Kidney epithelial cell (primary cell): ENCODE data around the gene PAFAH2. TPM values are rescaled to one million over a fixed set of nuclear protein-coding genes. Genes with fewer than 3 reads are reported as not detected.
"Not testable (repeated sequence)": the region's sequence is repeated elsewhere in the genome, so short reads cannot be mapped to it uniquely, and the experiment has no call there.

ENCODE experiments used
- DNase-seq: peaks from one replicate; pipeline ENCODE4 v3.0.0-alpha.2; 2010; ENCODE audit warnings: low read depth
- H3K27me3 ChIP-seq: 2 replicates; pipeline ENCODE4 v1.6.0; 2011; ENCODE audit warnings: low read length; ENCODE audit not compliant: control insufficient read depth, insufficient read depth
- H3K36me3 ChIP-seq: 2 replicates; pipeline ENCODE4 v1.5.1; 2011; ENCODE audit warnings: low read length; ENCODE audit not compliant: control insufficient read depth, insufficient read depth
- H3K4me3 ChIP-seq: 2 replicates; pipeline ENCODE4 v1.5.1; 2011; ENCODE audit warnings: low read depth, mild to moderate bottlenecking, control low read depth, low read length
- CTCF ChIP-seq: IDR thresholded peaks from 2 replicates; pipeline ENCODE4 v1.5.1; 2011; ENCODE audit warnings: mild to moderate bottlenecking, moderate library complexity, low read length, control low read depth, inconsistent platforms; ENCODE audit not compliant: insufficient read depth, poor library complexity, severe bottlenecking
- total RNA-seq: library from RNA; depleted of rRNA; stranded (reverse); fragments of >200 nt; gene quantifications from 2 replicates; pipeline ENCODE4 v1.2.3, GENCODE V29; 2015

PAFAH2 gene
- total RNA-seq, 1 donor from 2014 or later: 20.8 TPM

GRCh38 chr1:25936947-25937346 is 60.9 kb downstream of the PAFAH2 start:
- TF ChIP-seq CTCF: no peak
- Histone ChIP-seq H3K36me3 (no peaks in the 10 kb centered on the region), H3K4me3 (no peak overlapping the region), H3K27me3 (peaks cover 2% of the 10 kb centered on the region)
- no peak for DNase-seq

DNA sequence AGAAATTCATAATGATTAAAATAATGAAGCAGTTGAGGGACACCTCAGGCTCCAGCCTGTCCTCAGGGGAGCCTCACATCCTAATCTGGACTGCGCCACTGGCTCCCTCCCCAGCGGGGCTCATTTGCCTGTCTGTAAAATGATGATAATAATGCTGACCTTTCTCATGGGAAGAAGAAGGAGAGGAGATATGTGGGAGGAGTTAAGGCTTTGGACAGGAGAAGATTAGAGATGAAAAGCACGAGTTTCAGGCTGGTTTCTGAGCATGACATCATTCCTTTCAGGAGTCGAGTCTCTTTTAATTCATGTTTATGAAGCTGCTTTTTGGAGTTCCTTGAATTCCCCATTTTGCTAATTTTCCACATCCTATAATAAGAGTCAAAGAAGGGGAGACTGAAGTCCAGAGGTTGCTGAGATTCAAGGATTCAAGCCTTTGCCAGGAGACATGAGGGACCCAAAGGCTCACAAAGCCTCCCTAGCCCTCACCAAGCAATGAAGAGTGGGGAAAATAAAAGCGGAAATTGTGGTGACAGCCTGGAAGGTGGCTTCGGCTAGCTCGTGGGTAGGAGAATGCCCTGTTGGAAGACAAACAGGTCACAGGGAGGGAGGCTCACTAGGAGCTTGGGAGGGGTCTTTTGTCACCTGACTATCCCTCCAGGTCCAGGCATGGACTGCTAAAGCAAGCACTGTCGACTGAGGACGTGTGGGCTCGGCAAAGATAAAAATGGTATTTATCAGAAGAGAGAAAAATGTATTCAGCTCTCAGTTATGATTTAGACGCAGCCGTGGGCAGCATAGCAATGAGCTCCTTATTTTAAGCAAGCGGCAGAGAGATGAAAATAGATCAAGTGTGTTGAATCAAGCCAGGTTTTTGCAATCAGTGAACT is 64.1 kb downstream of the PAFAH2 start:
- Histone ChIP-seq H3K27me3 (peaks cover 2% of the 10 kb centered on the region), H3K36me3 (no peaks in the 10 kb centered on the region), H3K4me3 (no peak overlapping the region)
- no peak for DNase-seq
- TF ChIP-seq CTCF: no peak

DNA sequence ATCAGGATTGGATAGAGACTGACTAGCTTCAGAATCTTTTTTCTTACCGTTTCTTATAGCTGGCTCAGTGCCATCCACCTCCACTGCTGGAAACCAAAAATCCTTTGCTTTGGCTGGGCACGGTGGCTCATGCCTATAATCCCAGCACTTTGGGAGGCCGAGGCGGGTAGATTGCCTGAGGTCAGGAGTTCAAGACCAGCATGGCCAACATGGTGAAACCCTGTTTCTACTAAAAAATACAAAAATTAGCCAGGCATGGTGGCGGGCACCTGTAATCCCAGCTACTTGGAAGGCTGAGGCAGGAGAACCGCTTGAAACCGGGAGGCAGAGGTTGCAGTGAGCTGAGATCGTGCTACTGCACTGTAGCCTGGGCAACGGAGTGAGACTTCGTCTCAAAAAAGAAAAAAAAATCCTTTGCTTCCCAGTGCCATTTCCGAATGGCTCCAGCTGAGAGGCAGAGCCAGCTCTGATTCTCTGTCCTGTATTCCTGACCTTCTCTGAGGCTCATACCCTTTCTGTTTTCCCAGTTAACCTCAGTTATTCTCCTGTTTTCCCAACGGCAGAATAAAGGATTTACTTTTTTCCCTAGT is 65.0 kb downstream of the PAFAH2 start:
- not testable (repeated sequence) for H3K4me3 ChIP-seq, H3K36me3 ChIP-seq, H3K27me3 ChIP-seq, DNase-seq

DNA sequence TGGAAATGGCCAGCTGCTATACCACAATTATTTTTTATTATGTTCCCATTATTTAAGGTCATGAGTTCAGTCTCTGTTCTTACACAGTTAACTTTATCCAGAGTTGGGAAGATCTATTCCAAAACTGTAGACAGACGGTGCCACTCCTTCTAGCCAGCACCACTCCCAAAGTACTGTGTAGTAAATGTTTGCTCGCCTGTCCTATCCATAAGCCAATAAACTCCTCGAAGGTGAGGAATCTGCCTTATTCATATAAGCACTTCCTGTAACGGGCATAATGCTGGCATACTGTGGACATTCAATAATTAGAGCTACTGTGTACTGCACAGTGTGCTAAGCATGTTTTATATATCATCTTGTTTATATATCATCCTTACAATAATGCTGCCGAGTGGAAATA is 65.5 kb downstream of the PAFAH2 start:
- TF ChIP-seq CTCF: no peak
- no peaks in the 10 kb centered on the region for H3K36me3 ChIP-seq
- H3K4me3 ChIP-seq: no peak overlapping the region
- no peak for DNase-seq
- peaks cover 2% of the 10 kb centered on the region for H3K27me3 ChIP-seq

DNA sequence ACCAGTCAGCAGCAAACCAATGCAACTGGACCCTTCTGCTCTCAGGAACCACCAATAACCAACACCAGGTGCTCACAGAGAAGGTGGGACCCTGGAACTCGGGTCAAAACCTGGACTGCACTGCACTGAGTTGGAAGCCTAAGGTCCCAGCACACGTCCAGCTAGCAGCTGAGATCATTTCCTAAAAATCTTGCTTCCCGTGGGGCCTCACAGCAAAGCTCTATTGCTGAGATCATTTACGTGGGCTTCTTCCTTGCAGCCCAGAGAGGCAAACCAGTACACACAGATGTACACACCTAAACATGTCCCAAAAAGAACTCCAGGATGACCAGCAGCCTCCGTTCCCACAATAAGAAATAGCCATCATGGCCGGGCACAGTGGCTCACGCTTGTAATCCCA is 68.8 kb downstream of the PAFAH2 start:
- Histone ChIP-seq H3K27me3 (peaks cover 2% of the 10 kb centered on the region), H3K36me3 (no peaks in the 10 kb centered on the region), H3K4me3 (no peak overlapping the region)
- no peak for DNase-seq
- TF ChIP-seq CTCF: no peak

DNA sequence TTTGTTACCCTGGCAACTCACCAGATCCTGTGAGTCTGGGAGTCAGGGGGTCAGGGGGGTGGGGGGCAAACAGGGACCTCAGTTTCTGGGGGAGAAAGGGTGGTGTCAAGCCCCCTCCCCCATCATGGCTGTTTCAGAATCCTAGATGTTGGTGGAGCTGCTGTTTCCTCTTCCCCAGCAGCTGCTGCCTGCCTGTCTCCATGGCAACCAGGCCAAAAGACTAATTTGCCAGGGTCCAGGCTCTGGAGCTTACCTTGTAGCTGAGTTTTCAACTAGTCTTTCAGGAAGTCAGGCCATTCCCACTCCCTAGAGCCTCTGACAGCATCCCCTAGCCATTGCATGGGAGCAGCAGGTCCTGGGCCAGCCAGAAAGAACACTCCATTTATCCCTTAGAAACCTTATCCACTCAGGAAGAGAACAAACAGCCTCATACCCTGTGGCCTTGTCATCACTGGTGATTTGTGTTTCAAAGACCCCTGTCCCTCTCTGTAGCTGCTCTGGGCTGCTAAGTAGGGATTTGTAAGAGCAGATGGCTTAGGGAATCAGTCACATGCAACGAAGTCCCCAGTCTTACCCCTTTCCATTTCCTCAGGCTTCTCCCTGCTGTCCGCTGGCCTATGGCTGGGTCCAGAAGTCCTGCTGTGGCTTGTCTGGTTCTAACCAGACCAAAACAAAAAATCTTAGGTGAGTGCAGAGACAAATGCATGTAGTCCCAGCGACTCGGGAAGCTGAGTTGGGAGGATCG is 70.2 kb downstream of the PAFAH2 start:
- no peaks in the 10 kb centered on the region for H3K36me3 ChIP-seq
- no peak for DNase-seq
- H3K4me3 ChIP-seq: no peak overlapping the region
- no peak for TF ChIP-seq CTCF
- no peaks in the 10 kb centered on the region for H3K27me3 ChIP-seq
